H9 (cell line): ENCODE data around the gene CELSR2. TPM values are rescaled to one million over a fixed set of nuclear protein-coding genes. Genes with fewer than 3 reads are reported as not detected.

ENCODE experiments used
- DNase-seq: peaks from one replicate; pipeline ENCODE4 v3.0.0-alpha.2; 2017
- H2AFZ ChIP-seq: one replicate; pipeline ENCODE4 v1.6.1; 2013; ENCODE audit warnings: mild to moderate bottlenecking, low read length, control low read depth, moderate library complexity
- H2AK5ac ChIP-seq: 2 replicates; pipeline ENCODE4 v1.6.1; 2013; ENCODE audit warnings: low read length, control low read depth, mixed read lengths; ENCODE audit not compliant: insufficient read length
- H2BK120ac ChIP-seq: one replicate; pipeline ENCODE4 v1.6.1; 2013; ENCODE audit warnings: low read depth, mild to moderate bottlenecking, low read length, control low read depth, inconsistent platforms; ENCODE audit not compliant: poor library complexity, severe bottlenecking
- H2BK12ac ChIP-seq: 2 replicates; pipeline ENCODE4 v1.6.1; 2013; ENCODE audit warnings: low read length, control low read depth, mixed read lengths, low read depth; ENCODE audit not compliant: insufficient read length
- H2BK15ac ChIP-seq: 2 replicates; pipeline ENCODE4 v1.6.1; 2013; ENCODE audit warnings: low read depth, low read length, control low read depth
- H2BK20ac ChIP-seq: one replicate; pipeline ENCODE4 v1.6.1; 2013; ENCODE audit warnings: low read depth, mild to moderate bottlenecking, low read length, control low read depth, inconsistent platforms; ENCODE audit not compliant: poor library complexity, severe bottlenecking
- H2BK5ac ChIP-seq: 2 replicates; pipeline ENCODE4 v1.6.1; 2013; ENCODE audit warnings: low read length, control low read depth, mixed read lengths; ENCODE audit not compliant: insufficient read length
- H3K14ac ChIP-seq: 2 replicates; pipeline ENCODE4 v1.6.1; 2013; ENCODE audit warnings: low read length, control low read depth; ENCODE audit not compliant: insufficient read depth
- H3K18ac ChIP-seq: 2 replicates; pipeline ENCODE4 v1.6.1; 2013; ENCODE audit warnings: low read depth, mild to moderate bottlenecking, mixed read lengths, low read length, control low read depth; ENCODE audit not compliant: insufficient read length
- H3K23ac ChIP-seq: 2 replicates; pipeline ENCODE4 v1.6.1; 2013; ENCODE audit warnings: low read length, control low read depth, mixed read lengths, low read depth; ENCODE audit not compliant: insufficient read length
- H3K23me2 ChIP-seq: 2 replicates; pipeline ENCODE4 v1.6.1; 2013; ENCODE audit warnings: low read depth, mild to moderate bottlenecking, mixed read lengths, low read length, control low read depth; ENCODE audit not compliant: insufficient read length, poor library complexity, severe bottlenecking
- H3K27ac ChIP-seq: 2 replicates; pipeline ENCODE4 v1.5.1; 2013; ENCODE audit warnings: low read length, control low read depth, mixed read lengths, low read depth; ENCODE audit not compliant: insufficient read length
- H3K27me3 ChIP-seq: 2 replicates; pipeline ENCODE4 v1.6.1; 2013; ENCODE audit warnings: low read length, control low read depth, inconsistent platforms; ENCODE audit not compliant: insufficient read depth
- H3K4ac ChIP-seq: 2 replicates; pipeline ENCODE4 v1.6.1; 2013; ENCODE audit warnings: low read depth, mild to moderate bottlenecking, control low read depth, inconsistent platforms, low read length, moderate library complexity
- H3K4me1 ChIP-seq: 2 replicates; pipeline ENCODE4 v1.6.1; 2013; ENCODE audit warnings: low read length, control low read depth, inconsistent platforms; ENCODE audit not compliant: insufficient read depth
- H3K4me2 ChIP-seq: 2 replicates; pipeline ENCODE4 v1.6.1; 2013; ENCODE audit warnings: low read length, control low read depth, mixed read lengths; ENCODE audit not compliant: insufficient read length, insufficient read depth
- H3K56ac ChIP-seq: 2 replicates; pipeline ENCODE4 v1.6.1; 2013; ENCODE audit warnings: low read depth, mild to moderate bottlenecking, mixed read lengths, low read length, control low read depth; ENCODE audit not compliant: insufficient read length
- H3K79me1 ChIP-seq: 2 replicates; pipeline ENCODE4 v1.6.1; 2013; ENCODE audit warnings: low read depth, mild to moderate bottlenecking, moderate library complexity, low read length, control low read depth, inconsistent platforms; ENCODE audit not compliant: insufficient read depth, poor library complexity, severe bottlenecking
- H3K79me2 ChIP-seq: 2 replicates; pipeline ENCODE4 v1.6.1; 2013; ENCODE audit warnings: low read length, control low read depth, inconsistent platforms; ENCODE audit not compliant: insufficient read depth
- H3K9ac ChIP-seq: 2 replicates; pipeline ENCODE4 v1.6.1; 2013; ENCODE audit warnings: low read length, control low read depth, mixed read lengths; ENCODE audit not compliant: insufficient read length; ENCODE audit errors: extremely low read depth
- H3K9me3 ChIP-seq: one replicate; pipeline ENCODE4 v1.6.1; 2013; ENCODE audit warnings: low read depth, low read length, inconsistent platforms; ENCODE audit not compliant: control insufficient read depth
- H3T11ph ChIP-seq: one replicate; pipeline ENCODE4 v1.6.1; 2013; ENCODE audit warnings: mild to moderate bottlenecking, low read length, control low read depth, inconsistent platforms
- H4K20me1 ChIP-seq: one replicate; pipeline ENCODE4 v1.6.1; 2013; ENCODE audit not compliant: control insufficient read depth, insufficient read length, insufficient read depth
- H4K5ac ChIP-seq: 2 replicates; pipeline ENCODE4 v1.6.1; 2013; ENCODE audit warnings: low read depth, mild to moderate bottlenecking, mixed read lengths, low read length, control low read depth; ENCODE audit not compliant: insufficient read length
- H4K8ac ChIP-seq: replicated peaks from 2 replicates; pipeline ENCODE4 v1.6.1; 2013; ENCODE audit warnings: low read length, control low read depth, mixed read lengths, low read depth; ENCODE audit not compliant: insufficient read length
- H4K91ac ChIP-seq: 2 replicates; pipeline ENCODE4 v1.6.1; 2013; ENCODE audit warnings: low read depth, mild to moderate bottlenecking, moderate library complexity, mixed read lengths, low read length, control low read depth; ENCODE audit not compliant: insufficient read length
- H3K27ac Mint-ChIP-seq, 3 experiments: 2 replicates in 2 of 3; 3 replicates in 1 of 3; pipeline ENCODE4 v1.8.0; 2020 to 2021; ENCODE audit warnings: mixed read lengths in 3 of 3, mild to moderate bottlenecking in 1 of 3, moderate library complexity in 1 of 3
- H3K27me3 Mint-ChIP-seq: 2 replicates; pipeline ENCODE4 v1.8.0; 2021; ENCODE audit warnings: low read depth, mild to moderate bottlenecking, moderate library complexity, mixed read lengths
- H3K36me3 Mint-ChIP-seq, 3 experiments: 2 replicates in 2 of 3; 3 replicates in 1 of 3; pipeline ENCODE4 v1.8.0; 2020 to 2021; ENCODE audit warnings: low read depth in 3 of 3, mixed read lengths in 3 of 3; ENCODE audit not compliant: insufficient read depth in 1 of 3
- H3K4me1 Mint-ChIP-seq, 2 experiments: 2 replicates each; pipeline ENCODE4 v1.8.0; 2020; ENCODE audit warnings: mixed read lengths in 2 of 2
- H3K4me3 Mint-ChIP-seq, 2 experiments: 2 replicates in 1 of 2; 3 replicates in 1 of 2; pipeline ENCODE4 v1.8.0; 2020 to 2021; ENCODE audit warnings: mild to moderate bottlenecking in 2 of 2, mixed read lengths in 2 of 2, moderate library complexity in 1 of 2
- H3K9me3 Mint-ChIP-seq, 2 experiments: 2 replicates in 1 of 2; 3 replicates in 1 of 2; pipeline ENCODE4 v1.8.0; 2020; ENCODE audit warnings: mild to moderate bottlenecking in 2 of 2, mixed read lengths in 2 of 2, moderate library complexity in 1 of 2
- CTCF ChIP-seq: fragments of 200-600 bp; sonication (generic); conservative IDR thresholded peaks from 3 replicates; pipeline ENCODE4 v1.8.0; 2021; ENCODE audit warnings: antibody characterized with exemption, mild to moderate bottlenecking
- WGBS: extraction: QIAGEN DNeasy Blood & Tissue Kit; methylation state at CpG from one replicate; pipeline ENCODE4 v1.1.7; 2013; ENCODE audit warnings: missing lambda C conversion rate, low lambda C conversion rate, mixed read lengths; ENCODE audit not compliant: insufficient read length; ENCODE audit errors: extremely low coverage; 5-methylcytosine and 5-hydroxymethylcytosine counted together
- total RNA-seq: library from RNA; stranded (reverse); gene quantifications from 2 replicates; pipeline ENCODE4 v1.2.1, GENCODE V29; 2021

The CELSR2 gene
- total RNA-seq, 1 experiment from 2014 or later: 29.2 TPM

GRCh38 chr1:109206339-109206738, 43.0 kb upstream of the CELSR2 start:
- no peaks in the 10 kb centered on the region; a peak in 1 of 7 replicates for H3K36me3 Mint-ChIP-seq
- no peaks in the 10 kb centered on the region for H3K79me1 ChIP-seq

More at GRCh38 chr1:109206339-109206738, 43.0 kb upstream of the CELSR2 start:
- Histone ChIP-seq H4K5ac (no peak overlapping the region), H3K27ac (no peak overlapping the region), H2BK20ac (no peak overlapping the region), H2AK5ac (no peak overlapping the region), H2BK12ac (no peak overlapping the region), H4K20me1 (no peaks in the 10 kb centered on the region), H2BK5ac (no peak overlapping the region), H3K4me1 (no peaks in the 10 kb centered on the region), H3K18ac (no peak overlapping the region), H3K23me2 (no peaks in the 10 kb centered on the region), H3K4me2 (no peak overlapping the region), H3T11ph (no peak overlapping the region), H3K4ac (no peak overlapping the region), H3K14ac (no peak overlapping the region), H2AFZ (no peak overlapping the region), H3K56ac (no peak overlapping the region), H3K79me2 (no peaks in the 10 kb centered on the region), H3K9me3 (no peaks in the 10 kb centered on the region), H3K23ac (no peak overlapping the region), H4K8ac (no peak overlapping the region), H3K9ac (no peak overlapping the region), H2BK15ac (no peak overlapping the region), H3K27me3 (no peaks in the 10 kb centered on the region), H2BK120ac (no peak overlapping the region), H4K91ac (no peak overlapping the region)
- WGBS: no CpG with 5 or more reads among the region's 2 CpGs
- DNase-seq: no peak
- Mint-ChIP-seq H3K27ac (no peak overlapping the region), H3K9me3 (no peaks in the 10 kb centered on the region), H3K4me3 (no peak overlapping the region), H3K27me3 (peaks cover 4% of the 10 kb centered on the region), H3K4me1 (peaks cover 3 to 7% of the 10 kb centered on the region in 2 experiments)
- no peak for TF ChIP-seq CTCF
